GM18508 (cell line): ENCODE data around the gene CDC25C.
"Not testable (repeated sequence)": the region's sequence is repeated elsewhere in the genome, so short reads cannot be mapped to it uniquely, and the experiment has no call there.

Source experiments
- ATAC-seq: cut with Tn5 transposase; IDR thresholded peaks from one replicate; pipeline ENCODE4 v1.9.1; 2021; ENCODE audit warnings: moderate number of reproducible peaks; ENCODE audit not compliant: insufficient read depth, unreplicated experiment

Gene CDC25C

DNA sequence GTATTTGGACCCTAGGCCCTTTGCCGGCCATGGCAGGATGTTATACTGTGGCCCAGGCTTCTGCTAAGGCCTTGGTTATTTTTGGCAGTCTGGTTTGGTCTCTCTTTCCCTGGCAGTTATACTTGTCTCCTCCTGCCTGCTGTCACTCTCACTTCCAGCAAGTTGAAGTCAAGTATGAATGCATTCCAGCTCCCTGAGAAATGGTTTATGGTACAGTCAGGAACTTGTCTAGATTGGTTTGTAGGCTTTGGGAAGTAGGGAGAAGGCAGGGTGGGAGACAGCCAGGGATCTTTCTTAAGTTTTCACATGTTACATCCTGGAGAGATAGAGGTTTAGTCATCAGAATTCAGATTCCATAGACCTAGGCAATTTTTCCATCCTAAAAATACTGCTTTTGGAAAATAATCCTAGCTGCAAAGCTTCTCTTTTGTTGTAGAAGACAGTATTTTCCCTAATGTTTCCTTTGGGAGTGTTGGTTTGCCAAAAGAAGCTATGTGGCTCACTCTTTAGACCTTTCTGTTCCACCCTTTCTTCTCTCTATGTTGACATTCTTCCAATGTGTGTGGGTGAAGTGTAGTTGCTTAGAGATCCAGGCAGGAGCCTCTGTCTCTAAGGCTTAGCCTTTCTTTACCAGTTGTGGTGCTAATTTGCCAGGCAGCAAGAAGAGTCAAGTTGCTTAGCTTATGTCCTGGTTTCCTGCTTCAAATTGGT is 18.4 kb upstream of the CDC25C start:
- ATAC-seq, result no peak

DNA sequence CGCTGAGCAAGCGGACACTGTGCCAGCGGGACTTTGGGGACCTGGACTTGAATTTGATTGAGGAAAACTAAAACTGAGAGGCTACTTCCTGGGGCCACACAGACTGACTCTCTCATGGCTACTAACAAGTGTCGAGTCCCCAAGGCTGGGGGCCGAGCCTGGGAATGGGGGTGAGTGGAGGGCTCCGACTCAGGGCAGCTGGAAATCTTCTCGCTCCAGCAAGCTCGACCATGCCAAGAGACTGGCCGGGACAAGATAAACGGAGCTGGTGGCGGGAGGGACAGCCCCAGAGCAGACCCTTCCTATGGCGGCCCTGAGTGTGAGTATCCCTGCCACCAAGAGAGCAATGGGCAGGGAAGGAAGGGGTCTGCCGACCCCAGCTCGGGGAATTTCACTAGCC is 15.3 kb upstream of the CDC25C start:
- ATAC-seq, result no peak

DNA sequence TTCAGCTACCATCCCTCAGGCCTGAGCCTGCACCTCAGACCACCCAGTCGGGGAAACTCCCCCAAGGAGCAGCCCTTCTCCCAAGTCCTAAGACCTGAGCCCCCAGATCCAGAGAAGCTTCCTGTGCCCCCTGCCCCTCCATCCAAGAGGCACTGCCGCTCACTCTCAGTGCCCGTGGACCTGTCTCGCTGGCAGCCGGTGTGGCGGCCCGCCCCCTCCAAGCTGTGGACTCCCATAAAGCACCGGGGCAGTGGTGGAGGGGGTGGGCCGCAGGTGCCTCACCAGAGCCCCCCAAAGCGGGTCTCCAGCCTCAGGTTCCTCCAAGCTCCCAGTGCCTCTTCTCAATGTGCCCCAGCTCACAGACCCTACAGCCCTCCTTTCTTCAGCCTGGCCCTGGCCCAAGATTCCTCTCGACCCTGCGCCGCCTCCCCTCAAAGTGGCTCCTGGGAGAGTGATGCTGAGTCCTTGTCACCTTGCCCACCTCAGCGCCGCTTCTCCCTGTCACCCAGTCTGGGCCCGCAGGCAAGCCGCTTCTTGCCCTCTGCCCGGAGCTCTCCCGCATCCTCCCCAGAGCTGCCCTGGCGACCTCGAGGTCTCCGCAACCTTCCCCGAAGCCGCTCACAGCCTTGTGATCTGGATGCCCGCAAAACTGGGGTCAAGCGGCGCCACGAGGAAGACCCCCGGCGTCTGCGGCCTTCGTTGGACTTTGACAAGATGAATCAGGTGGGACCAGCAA is 13.5 kb upstream of the CDC25C start:
- ATAC-seq, result no peak

DNA sequence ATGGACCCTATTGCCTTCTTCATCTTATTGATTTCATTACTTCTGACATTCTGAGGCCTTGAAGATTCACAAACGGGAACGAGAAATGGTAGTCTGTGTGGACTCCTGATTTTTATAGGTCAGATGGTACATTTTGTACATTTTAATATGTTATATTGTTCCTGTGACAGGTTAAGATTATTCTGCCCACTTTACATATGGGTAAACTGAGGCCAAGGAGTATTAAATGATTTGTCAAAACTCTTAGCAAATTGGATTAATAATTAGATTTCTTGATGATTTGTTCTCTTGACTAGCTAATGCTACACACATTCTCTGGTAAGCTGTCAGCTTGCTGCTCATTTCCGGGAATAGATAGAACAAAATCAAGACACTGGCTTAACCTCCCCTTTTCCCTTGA is 8.4 kb upstream of the CDC25C start:
- ATAC-seq, result no peak

DNA sequence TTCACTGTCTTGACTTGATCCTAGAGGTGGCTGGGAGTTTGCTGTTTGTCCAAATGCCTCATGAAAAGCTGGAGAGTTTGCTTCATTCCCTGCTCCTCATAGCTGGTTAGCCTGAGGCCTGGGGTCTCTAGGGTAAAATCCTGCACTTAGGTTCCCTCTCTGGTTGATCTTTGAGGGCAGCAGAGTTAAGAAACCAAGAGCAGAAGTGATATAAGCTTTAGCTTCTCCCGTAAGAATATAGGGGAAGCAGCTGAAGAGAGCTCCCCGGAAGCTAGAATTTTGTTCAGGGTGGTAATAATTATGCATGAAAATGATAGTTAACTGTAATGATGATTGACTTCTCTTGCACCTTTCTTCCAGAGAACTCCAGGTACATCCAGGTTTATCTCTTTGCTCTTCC is 7.9 kb upstream of the CDC25C start:
- no peak for ATAC-seq

DNA sequence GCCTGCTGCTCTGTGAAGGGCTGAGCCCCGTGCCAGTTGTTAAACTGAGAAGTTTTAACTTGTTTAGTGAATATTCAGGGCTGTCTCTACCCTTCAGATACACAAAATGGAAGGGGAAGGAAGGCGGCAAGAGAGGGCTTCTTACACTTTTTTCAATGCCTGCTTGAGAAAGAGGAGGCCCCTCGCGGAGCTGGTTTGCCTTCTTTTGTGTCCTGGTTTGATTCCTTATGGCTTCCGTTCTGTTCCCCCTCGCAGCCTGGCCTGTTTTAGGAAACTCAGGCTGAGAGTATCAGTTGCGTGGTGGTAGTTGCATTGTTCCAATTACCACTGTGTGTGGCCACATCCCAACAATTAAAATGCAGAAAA is 7.5 kb upstream of the CDC25C start:
- no peak for ATAC-seq

DNA sequence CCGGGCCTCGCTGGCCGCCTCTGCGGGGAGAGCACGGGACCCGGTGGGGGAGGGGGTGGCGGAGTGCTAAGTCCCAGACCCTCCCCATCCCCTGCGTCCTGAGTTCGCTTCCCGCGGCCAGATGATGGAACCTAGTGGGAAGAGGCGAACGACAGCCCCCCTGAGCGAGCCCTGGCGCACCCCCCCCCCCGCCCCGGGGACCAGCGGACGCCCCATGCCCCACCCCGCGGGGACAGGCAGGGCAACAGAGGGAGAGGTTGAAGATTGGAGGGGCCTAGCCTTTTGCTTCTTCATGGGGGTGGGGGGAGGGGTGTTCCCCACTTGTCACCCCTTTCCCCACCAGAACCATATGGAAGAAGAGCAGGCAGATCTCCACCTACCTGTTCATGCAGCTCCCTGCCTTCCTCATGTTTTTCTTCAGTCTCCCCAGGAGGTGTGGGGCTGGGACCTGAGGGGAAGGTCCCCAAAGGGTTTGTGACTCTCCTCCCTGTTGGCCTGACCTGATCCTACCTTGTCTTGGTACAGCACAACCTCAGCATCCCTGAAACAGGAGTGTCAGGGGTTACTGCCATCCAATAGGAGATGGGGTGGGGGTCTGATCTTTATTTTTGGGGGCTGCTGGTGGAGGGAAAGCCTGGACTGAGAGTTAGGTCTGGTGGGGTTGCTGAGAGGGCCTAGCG is 6.9 kb upstream of the CDC25C start:
- ATAC-seq, result no peak

DNA sequence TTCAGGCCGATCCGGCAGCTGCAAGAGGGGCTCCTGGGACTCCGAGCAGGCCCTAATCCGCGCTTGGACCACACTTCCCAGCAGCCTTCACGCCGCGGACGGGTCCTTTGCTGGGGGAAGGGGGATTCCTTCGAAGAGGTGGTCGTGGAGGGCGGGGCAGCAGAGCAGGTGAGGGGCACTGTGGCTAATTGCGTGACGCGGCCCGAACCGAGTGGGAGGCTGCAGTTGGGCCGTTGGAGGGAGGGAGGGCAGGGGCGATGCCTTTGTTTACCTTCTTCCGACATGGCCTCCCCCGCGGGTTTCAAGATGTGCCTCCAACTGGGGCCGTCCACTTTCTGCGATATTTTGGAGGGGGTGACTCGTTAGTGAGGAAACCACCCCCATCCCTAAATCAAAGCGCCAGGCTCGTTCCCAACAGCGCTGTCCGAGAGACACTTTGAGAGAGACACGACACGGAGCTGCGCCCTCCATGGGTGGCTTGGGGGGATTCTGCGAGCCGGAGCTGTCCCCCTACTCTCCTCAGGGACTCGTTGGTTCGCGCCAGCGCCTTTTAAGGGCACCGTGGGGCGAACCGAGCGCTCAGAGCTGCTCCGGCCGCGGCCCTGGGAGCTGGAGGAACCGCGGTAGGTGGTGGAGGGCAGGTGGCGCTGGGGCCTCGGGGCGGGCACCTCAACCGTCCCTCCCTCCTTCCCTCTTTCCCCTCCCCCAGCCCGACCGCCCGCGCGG is 6.2 kb upstream of the CDC25C start, which contains the start of gene FAM53C:
FAM53C (plus strand) TSS at position 582 of the 726 bp plus-strand sequence. CDS start 3,070 bp downstream, outside the sequence.
- peak; percentile 37 for ATAC-seq

DNA sequence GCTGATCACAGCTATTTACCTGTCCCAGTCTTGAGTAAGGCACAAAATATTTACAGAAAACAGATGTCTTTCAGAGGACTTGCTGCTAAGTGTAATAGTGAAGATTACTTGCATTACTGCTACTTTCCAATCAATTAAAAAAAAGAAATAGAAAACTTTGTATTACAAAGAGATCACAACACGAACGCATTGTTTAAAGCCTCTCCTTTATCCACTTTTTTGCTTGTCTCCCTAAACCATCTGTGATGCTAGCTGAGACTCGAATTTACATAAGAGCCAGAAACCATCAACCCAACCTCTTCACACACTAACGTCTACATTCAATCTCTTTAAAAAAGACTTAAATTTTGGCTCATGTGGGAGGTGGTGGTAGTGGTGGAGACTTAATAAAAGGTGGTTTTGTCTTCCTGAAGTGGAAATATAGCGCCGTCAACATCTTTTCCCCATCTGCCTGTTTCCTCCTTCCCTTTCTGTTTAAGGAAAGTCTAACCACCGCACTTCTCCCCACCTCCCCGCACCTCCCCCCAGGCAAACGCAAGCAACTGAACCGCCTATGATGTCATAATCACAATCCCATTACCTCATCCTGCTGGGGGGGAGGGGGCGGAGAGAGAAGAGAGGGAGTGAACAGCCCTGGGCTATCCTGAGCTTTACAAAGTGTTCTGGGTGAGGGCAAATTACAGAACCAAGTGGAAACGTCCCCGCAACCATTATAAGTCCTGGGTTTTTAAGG is 5.5 kb upstream of the CDC25C start:
- peak; percentile 19 for ATAC-seq

DNA sequence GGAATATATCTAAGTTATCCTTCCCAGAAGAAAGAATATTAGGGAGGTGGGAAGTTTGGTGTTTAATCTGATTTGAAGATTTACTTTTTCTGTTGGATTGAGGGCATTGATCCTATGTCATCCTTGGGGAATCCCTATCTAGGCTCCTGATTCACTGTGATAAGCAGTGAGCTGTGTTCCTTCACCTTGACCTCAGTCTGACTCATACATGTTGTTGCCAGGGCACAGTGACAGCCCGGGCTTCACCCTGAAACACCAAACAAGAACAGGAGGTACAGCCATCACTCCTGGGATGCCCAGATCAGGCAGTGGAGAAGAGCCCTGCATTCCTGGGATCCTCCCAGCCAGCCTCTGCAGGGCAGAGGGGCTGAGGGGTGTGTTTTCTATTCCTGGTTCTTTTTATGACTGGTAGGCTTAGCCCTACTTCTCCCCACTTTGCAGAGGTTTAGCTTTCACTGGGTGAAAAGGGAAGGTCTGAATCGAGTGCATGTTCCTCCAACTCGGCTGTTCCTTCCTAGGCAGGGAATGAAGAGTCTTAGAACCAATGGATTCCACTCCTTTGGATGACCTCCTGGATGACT is 3.4 kb upstream of the CDC25C start:
- ATAC-seq, result no peak

DNA sequence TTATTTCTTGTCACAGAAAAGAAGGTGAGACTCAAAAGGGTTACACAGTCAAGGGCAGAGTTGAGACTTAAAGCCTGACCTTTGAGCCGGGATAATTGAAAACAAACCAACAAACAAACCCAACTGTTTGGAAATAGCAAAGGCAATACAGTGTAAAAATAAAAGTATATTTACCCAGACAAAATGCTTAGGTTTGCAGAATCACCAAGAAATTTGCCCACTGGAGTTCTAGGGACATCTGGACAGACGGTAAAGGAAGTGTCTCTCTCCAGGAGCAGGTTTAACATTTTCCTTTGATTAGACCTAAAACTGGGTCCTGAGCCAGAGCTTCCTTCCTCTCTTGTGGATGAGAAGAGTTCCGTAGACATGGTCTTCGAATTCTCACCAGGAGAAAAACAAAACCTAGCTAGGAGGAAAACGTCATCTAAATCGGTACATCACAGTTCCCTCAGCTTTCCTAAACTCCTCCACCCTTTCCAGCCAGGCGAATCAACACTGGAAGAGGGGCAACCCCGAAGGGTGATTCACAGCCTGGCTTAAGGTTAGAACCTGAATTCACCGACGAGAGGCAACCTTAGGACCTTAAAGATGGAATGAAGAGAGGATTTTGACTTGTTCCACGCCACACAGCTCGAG is 673 bp downstream of the CDC25C start:
- ATAC-seq, result no peak

DNA sequence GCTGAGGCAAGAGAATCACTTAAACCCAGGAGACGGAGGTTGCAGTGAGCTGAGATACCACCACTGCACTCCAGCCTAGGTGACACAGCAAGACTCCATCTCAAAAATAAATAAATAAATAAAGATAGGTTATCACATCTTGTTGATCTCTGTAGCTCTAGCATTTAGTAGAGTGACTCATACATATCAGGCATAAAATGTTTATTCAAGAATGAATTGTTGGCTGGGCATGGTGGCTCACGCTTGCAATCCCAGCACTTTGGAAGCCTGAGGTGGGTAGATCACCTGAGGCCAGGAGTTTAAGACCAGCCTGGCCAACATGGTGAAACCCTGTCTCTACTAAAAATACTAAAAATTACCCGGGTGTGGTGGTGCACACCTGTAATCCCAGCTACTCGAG is 13.4 kb downstream of the CDC25C start:
- not testable (repeated sequence) for ATAC-seq

DNA sequence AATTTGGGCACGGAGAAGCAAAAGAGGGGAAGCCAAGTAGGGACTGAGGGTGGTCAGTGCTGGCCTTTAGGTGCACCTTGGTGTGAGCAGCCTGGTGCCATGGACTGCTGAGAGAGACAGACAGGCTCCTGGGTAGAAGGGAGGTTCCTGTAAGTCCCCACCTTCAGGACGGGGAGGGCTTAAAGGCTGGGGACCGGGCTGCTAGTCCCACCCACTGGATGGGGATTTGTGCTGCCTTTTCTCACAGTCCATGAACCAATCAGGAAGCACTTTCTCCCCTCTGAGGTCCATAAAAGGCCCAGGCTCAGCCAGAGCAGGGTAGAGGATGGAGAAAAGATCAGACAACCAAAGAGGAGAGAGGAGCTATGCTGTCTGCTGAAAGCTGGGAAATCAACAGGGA is 15.2 kb downstream of the CDC25C start:
- ATAC-seq, result no peak

DNA sequence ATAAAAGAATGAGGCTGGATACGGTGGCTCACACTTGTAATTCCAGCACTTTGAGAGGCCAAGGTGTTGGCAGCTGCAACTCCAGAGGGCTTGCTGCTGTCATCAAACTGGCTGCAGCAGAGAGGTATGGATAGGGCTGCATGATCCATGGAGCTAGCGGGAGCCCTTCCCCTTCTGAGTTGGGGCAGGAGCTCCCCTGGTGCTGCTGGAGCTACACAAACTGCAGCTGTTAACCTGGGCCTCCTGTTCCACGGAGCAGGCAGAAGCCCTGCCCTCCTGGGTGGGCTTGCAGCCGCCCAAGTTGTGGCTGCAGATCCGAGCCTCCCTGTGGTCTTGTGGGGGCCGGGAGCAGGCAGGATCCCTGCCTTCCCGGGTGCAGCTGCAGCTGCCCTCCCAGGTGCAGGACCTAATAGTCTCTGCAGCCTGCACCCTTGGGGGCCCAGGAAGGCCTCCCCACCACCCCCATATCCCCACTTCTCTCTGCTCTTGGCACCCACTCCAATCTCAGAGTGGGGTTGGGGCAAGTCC is 15.8 kb downstream of the CDC25C start:
- no peak for ATAC-seq

DNA sequence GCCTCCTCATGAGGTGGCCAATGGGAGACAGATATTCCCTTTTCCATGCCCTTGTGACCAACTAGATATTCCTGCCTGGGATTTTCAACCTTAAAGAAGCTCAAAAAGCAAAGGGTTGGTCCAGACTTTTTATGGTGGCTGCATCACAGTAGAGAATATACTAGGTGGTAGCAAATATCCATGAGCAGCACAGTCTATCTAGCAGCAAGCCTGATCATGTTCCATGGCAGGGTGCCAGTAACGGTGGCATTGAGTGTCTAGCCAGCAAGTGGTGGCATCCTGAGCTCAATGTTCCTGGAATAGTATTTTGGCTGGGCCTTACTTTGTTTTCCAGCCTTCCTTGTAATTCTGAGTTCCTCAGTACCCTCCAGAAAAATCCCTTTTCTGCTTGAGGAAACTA is 25.8 kb downstream of the CDC25C start:
- ATAC-seq, result no peak

DNA sequence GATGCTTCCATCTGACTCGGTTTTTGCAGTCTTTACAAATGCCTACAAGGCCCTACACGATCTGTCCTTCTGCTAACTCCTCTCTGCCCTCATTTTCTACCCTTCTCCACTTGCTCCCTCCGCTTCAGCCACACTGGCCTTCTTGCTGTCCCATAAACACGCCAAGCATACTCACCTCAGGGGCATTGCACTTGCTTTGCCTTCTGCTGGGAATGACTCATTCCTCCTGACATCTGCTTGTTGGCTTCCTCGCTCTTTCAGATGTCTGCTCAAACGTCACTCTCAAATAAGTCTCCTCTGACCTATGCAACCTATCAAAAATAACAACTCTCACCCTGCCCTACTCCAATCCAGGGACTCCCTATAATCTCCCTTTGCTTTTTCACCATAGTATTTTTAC is 28.2 kb downstream of the CDC25C start:
- ATAC-seq, result no peak

DNA sequence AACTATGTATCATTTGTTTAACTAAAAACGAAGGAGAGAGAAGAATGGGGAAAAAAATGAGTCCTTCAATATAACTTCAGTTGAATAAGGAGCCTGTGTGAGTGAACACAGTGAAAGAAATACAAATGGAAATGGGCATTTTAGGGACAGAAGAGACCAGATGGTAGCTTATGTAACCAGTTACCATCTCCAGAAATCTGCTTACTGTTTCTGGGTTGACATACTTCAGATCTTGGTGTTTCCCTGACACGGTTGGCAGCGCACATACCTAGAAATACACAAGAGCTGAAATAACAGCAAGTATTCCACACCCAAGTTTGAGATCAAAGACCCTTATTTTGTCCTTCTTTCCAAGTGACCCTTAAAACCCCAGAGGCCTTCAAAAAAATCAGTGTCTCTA is 42.3 kb downstream of the CDC25C start:
- no peak for ATAC-seq

DNA sequence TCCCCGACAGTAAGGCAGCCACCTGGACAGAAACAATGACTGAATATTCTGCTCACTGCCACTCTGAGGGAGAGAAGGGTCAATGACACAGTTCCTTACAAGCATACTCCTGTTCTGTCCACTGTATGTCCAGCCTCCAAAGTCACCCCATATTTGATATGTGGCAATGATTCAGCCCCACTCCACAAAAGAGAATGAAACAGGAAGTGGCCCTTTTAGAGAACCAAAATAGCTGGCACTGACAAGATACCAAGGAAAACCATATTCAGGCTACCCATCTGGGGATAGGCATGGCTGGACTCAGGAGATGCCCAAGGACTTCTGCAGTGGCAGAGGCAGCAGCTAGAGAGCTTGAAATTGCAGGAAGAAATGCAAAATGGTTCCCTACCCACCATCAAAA is 44.4 kb downstream of the CDC25C start:
- ATAC-seq, result no peak
